Measurements from ENCODE around the gene PRR11.

Gene PRR11

DNA sequence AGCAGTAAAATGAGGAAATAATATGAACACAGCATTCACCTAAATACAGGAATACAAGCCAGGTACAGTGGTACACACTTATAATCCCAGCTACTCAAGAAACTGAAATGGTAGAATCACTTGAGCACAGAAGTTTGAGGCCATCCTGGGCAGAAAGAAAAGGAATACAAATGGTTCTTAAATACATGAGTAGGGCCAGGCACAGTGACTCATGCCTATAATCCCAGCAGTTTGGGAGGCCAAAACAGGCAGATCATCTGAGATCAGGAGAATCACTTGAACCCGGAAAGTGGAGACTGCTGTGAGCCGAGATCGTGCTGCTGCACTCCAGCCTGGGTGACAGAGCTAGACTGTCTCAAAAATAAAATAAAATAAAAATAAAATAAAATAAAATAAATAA lies 31.3 kb downstream of the PRR11 start:
- no peaks in the 10 kb centered on the region for H4K20me1 ChIP-seq (ENCODE audit: insufficient read depth, low read length)
- H3K9ac ChIP-seq (ENCODE audit: low read length), result no peak overlapping the region
- TF ChIP-seq, protein P1, sequence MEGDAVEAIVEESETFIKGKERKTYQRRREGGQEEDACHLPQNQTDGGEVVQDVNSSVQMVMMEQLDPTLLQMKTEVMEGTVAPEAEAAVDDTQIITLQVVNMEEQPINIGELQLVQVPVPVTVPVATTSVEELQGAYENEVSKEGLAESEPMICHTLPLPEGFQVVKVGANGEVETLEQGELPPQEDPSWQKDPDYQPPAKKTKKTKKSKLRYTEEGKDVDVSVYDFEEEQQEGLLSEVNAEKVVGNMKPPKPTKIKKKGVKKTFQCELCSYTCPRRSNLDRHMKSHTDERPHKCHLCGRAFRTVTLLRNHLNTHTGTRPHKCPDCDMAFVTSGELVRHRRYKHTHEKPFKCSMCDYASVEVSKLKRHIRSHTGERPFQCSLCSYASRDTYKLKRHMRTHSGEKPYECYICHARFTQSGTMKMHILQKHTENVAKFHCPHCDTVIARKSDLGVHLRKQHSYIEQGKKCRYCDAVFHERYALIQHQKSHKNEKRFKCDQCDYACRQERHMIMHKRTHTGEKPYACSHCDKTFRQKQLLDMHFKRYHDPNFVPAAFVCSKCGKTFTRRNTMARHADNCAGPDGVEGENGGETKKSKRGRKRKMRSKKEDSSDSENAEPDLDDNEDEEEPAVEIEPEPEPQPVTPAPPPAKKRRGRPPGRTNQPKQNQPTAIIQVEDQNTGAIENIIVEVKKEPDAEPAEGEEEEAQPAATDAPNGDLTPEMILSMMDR (IDR thresholded peaks at IDR 0.05; ENCODE audit: low read length), result no peak
- H3F3A ChIP-seq (ENCODE audit: insufficient read depth, low read length), result no peaks in the 10 kb centered on the region
- no peaks in the 10 kb centered on the region for H3K9me3 ChIP-seq (replicated peaks; ENCODE audit: insufficient read depth, low read length)
- H3K27ac ChIP-seq (ENCODE audit: low read length), result no peak overlapping the region
- no peaks in the 10 kb centered on the region for H3K79me2 ChIP-seq (ENCODE audit: low read length)
- H3K4me2 ChIP-seq (ENCODE audit: low read depth, low read length), result no peak overlapping the region
- H3K9me2 ChIP-seq (replicated peaks; ENCODE audit: insufficient read depth, low read length), result no peaks in the 10 kb centered on the region
- H3K4me3 ChIP-seq (ENCODE audit: low read length), result no peak overlapping the region
- H2AFZ ChIP-seq (ENCODE audit: low read length), result no peak overlapping the region
- H3K36me3 ChIP-seq (replicated peaks; ENCODE audit: insufficient read depth, low read length), result no peaks in the 10 kb centered on the region; the same call in 1 of the 2 replicates
- no peak for DNase-seq
- no peaks in the 10 kb centered on the region for H3K4me1 ChIP-seq (ENCODE audit: low read length)
- no peaks in the 10 kb centered on the region for H3K27me3 ChIP-seq (replicated peaks; ENCODE audit: insufficient read depth, low read length)

GRCh38 chr17:59190806-59191205 lies 35.3 kb downstream of the PRR11 start:
- H4K20me1 ChIP-seq (ENCODE audit: insufficient read depth, low read length), result no peaks in the 10 kb centered on the region
- no peak overlapping the region for H3K27ac ChIP-seq (ENCODE audit: low read length)
- H3K4me1 ChIP-seq (ENCODE audit: low read length), result no peaks in the 10 kb centered on the region
- peaks cover 5% of the 10 kb centered on the region for H3K36me3 ChIP-seq (replicated peaks; ENCODE audit: insufficient read depth, low read length)
- TF ChIP-seq EZH2phosphoT487 (IDR thresholded peaks at IDR 0.05; ENCODE audit: low read length), result no peak
- no peak for TF ChIP-seq EZH2 (optimal IDR thresholded peaks at IDR 0.05; ENCODE audit: low read depth, low read length)
- TF ChIP-seq, protein P1 (IDR thresholded peaks at IDR 0.05; ENCODE audit: low read length), result no peak
- no peaks in the 10 kb centered on the region for H3K79me2 ChIP-seq (ENCODE audit: low read length)
- DNase-seq, result no peak
- no peaks in the 10 kb centered on the region for H3K9me2 ChIP-seq (replicated peaks; ENCODE audit: insufficient read depth, low read length)
- no peaks in the 10 kb centered on the region for H3K27me3 ChIP-seq (replicated peaks; ENCODE audit: insufficient read depth, low read length)
- no peak overlapping the region for H3K4me2 ChIP-seq (ENCODE audit: low read depth, low read length)
- H2AFZ ChIP-seq (ENCODE audit: low read length), result no peak overlapping the region
- H3K9ac ChIP-seq (ENCODE audit: low read length), result no peak overlapping the region
- no peaks in the 10 kb centered on the region for H3K9me3 ChIP-seq (replicated peaks; ENCODE audit: insufficient read depth, low read length)
- H3K4me3 ChIP-seq (ENCODE audit: low read length), result no peak overlapping the region
- no peaks in the 10 kb centered on the region for H3F3A ChIP-seq (ENCODE audit: insufficient read depth, low read length)

GRCh38 chr17:59193336-59193862 lies 37.9 kb downstream of the PRR11 start:
- Histone ChIP-seq H3K4me1 (ENCODE audit: low read length) (no peaks in the 10 kb centered on the region), H3K9me3 (replicated peaks; ENCODE audit: insufficient read depth, low read length) (no peaks in the 10 kb centered on the region), H4K20me1 (ENCODE audit: insufficient read depth, low read length) (no peaks in the 10 kb centered on the region), H3K79me2 (ENCODE audit: low read length) (no peaks in the 10 kb centered on the region), H3K27me3 (replicated peaks; ENCODE audit: insufficient read depth, low read length) (no peaks in the 10 kb centered on the region), H3K36me3 (replicated peaks; ENCODE audit: insufficient read depth, low read length) (peaks cover 5% of the 10 kb centered on the region; the same call in 1 of the 2 replicates), H3K9ac (ENCODE audit: low read length) (no peak overlapping the region), H2AFZ (ENCODE audit: low read length) (no peak overlapping the region), H3K4me3 (ENCODE audit: low read length) (no peak overlapping the region), H3K27ac (ENCODE audit: low read length) (no peak overlapping the region), H3K4me2 (ENCODE audit: low read depth, low read length) (no peak overlapping the region), H3F3A (ENCODE audit: insufficient read depth, low read length) (no peaks in the 10 kb centered on the region), H3K9me2 (replicated peaks; ENCODE audit: insufficient read depth, low read length) (no peaks in the 10 kb centered on the region)
- TF ChIP-seq EZH2phosphoT487 (IDR thresholded peaks at IDR 0.05; ENCODE audit: low read length), result no peak
- TF ChIP-seq, protein P1 (IDR thresholded peaks at IDR 0.05; ENCODE audit: low read length), result no peak
- no peak for TF ChIP-seq EZH2 (optimal IDR thresholded peaks at IDR 0.05; ENCODE audit: low read depth, low read length)
- DNase-seq, result no peak
